HL-60 (cell line): Measurements from ENCODE around the gene SDF2.

ENCODE experiments used
- GABPA ChIP-seq: IDR thresholded peaks from 2 replicates; pipeline ENCODE4 v1.6.1; 2012; ENCODE audit warnings: low read depth
- SPI1 ChIP-seq: IDR thresholded peaks from 2 replicates; pipeline ENCODE4 v1.6.1; 2012; ENCODE audit warnings: low read depth, mild to moderate bottlenecking, borderline replicate concordance
- TF ChIP-seq, protein P1 (sequence below): IDR thresholded peaks from one replicate; pipeline ENCODE4 v1.5.1; 2011; ENCODE audit warnings: low read length, control low read depth, inconsistent platforms; ENCODE audit not compliant: insufficient read depth

DNA sequence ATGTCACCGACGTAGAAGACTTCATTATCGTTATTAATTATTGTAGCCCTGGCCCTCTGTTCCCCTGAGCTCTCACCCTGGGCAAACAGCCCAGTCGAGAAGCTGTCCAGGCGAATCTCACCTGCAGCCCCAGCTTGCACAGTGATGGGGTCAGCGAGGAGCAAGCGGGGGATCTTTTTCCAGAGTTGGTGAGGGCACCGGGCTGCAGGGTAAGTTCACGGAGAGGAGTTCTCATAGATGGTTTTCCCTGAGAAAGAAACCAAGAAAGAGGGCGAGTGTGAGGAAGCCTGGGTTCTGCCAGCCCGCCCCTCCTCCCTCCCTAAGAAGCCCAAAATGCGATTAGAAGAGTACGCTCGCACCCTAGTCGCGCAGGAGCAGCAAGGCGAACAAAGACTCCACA is 63.3 kb downstream of the SDF2 start:
- no peak for TF ChIP-seq GABPA
- TF ChIP-seq SPI1: no peak
- TF ChIP-seq, protein P1, sequence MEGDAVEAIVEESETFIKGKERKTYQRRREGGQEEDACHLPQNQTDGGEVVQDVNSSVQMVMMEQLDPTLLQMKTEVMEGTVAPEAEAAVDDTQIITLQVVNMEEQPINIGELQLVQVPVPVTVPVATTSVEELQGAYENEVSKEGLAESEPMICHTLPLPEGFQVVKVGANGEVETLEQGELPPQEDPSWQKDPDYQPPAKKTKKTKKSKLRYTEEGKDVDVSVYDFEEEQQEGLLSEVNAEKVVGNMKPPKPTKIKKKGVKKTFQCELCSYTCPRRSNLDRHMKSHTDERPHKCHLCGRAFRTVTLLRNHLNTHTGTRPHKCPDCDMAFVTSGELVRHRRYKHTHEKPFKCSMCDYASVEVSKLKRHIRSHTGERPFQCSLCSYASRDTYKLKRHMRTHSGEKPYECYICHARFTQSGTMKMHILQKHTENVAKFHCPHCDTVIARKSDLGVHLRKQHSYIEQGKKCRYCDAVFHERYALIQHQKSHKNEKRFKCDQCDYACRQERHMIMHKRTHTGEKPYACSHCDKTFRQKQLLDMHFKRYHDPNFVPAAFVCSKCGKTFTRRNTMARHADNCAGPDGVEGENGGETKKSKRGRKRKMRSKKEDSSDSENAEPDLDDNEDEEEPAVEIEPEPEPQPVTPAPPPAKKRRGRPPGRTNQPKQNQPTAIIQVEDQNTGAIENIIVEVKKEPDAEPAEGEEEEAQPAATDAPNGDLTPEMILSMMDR: no peak
